ENCODE data around the gene ENTHD1. TPM values are rescaled to one million over a fixed set of nuclear protein-coding genes. Genes with fewer than 3 reads are reported as not detected.

Gene ENTHD1
- total RNA-seq, 1 experiment from 2014 or later: not detected

DNA sequence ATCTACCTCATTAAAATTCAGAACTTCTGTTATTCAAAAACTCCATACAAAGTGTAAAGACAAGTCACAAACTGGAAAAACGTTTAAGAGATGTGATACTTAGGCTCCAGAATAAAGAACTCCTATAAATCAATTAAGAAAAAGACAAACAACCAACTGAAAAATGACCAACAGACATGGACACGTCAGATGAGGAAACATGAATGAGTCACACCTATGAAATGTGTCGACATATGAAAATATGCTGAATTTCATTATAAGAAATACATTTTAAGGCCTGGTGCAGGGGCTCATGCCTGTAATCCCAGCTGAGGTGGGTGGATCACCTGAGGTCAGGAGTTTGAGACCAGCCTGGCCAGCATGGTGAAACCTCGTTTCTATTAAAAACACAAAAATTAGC, 78.7 kb downstream of the ENTHD1 start:
- H4K91ac ChIP-seq (ENCODE audit: insufficient read length, low read depth, low read length): no peak overlapping the region
- H3K4me1 ChIP-seq (ENCODE audit: insufficient read depth, low read length): no peaks in the 10 kb centered on the region
- no peak overlapping the region for H2BK15ac ChIP-seq (ENCODE audit: low read depth, low read length)
- H2BK20ac ChIP-seq (ENCODE audit: low read depth, low read length, poor library complexity, severe bottlenecking): no peak overlapping the region
- Mint-ChIP-seq H3K4me1 (no peaks in the 10 kb centered on the region), H3K36me3 (ENCODE audit: insufficient read depth in 1 of 3, low read depth in 3 of 3) (no peaks in the 10 kb centered on the region), H3K4me3 (no peak overlapping the region), H3K9me3 (no peaks in the 10 kb centered on the region), H3K27ac (no peak overlapping the region), H3K27me3 (ENCODE audit: low read depth) (peaks cover 9% of the 10 kb centered on the region)
- no peaks in the 10 kb centered on the region for H3K23me2 ChIP-seq (ENCODE audit: insufficient read length, low read depth, low read length, poor library complexity, severe bottlenecking)
- no peak overlapping the region for H4K5ac ChIP-seq (ENCODE audit: insufficient read length, low read depth, low read length)
- H3K9ac ChIP-seq (ENCODE audit: extremely low read depth, insufficient read length, low read length): no peak overlapping the region
- no peak overlapping the region for H3K56ac ChIP-seq (ENCODE audit: insufficient read length, low read depth, low read length)
- no peaks in the 10 kb centered on the region for H3K9me3 ChIP-seq (ENCODE audit: control insufficient read depth, low read depth, low read length)
- H3T11ph ChIP-seq (ENCODE audit: low read length): no peak overlapping the region
- H3K18ac ChIP-seq (ENCODE audit: insufficient read length, low read depth, low read length): no peak overlapping the region
- TF ChIP-seq, protein P1, sequence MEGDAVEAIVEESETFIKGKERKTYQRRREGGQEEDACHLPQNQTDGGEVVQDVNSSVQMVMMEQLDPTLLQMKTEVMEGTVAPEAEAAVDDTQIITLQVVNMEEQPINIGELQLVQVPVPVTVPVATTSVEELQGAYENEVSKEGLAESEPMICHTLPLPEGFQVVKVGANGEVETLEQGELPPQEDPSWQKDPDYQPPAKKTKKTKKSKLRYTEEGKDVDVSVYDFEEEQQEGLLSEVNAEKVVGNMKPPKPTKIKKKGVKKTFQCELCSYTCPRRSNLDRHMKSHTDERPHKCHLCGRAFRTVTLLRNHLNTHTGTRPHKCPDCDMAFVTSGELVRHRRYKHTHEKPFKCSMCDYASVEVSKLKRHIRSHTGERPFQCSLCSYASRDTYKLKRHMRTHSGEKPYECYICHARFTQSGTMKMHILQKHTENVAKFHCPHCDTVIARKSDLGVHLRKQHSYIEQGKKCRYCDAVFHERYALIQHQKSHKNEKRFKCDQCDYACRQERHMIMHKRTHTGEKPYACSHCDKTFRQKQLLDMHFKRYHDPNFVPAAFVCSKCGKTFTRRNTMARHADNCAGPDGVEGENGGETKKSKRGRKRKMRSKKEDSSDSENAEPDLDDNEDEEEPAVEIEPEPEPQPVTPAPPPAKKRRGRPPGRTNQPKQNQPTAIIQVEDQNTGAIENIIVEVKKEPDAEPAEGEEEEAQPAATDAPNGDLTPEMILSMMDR (conservative IDR thresholded peaks at IDR 0.05): no peak
- H2BK5ac ChIP-seq (ENCODE audit: insufficient read length, low read length): no peak overlapping the region
- no peak overlapping the region for H2BK120ac ChIP-seq (ENCODE audit: low read depth, low read length, poor library complexity, severe bottlenecking)
- no peak overlapping the region for H2AFZ ChIP-seq (ENCODE audit: low read length)
- H3K79me2 ChIP-seq (ENCODE audit: insufficient read depth, low read length): no peaks in the 10 kb centered on the region
- no peaks in the 10 kb centered on the region for H3K79me1 ChIP-seq (ENCODE audit: insufficient read depth, low read depth, low read length, poor library complexity, severe bottlenecking)
- no peak overlapping the region for H3K23ac ChIP-seq (ENCODE audit: insufficient read length, low read depth, low read length)
- H2AK5ac ChIP-seq (ENCODE audit: insufficient read length, low read length): no peak overlapping the region
- no peak overlapping the region for H3K4me2 ChIP-seq (ENCODE audit: insufficient read depth, insufficient read length, low read length)
- H3K27ac ChIP-seq (ENCODE audit: insufficient read length, low read depth, low read length): no peak overlapping the region
- WGBS (ENCODE audit: extremely low coverage, insufficient read length, low lambda C conversion rate): no CpG with 5 or more reads among the region's 4 CpGs
- DNase-seq: no peak
- H3K4ac ChIP-seq (ENCODE audit: low read depth, low read length): no peak overlapping the region
- no peaks in the 10 kb centered on the region for H3K27me3 ChIP-seq (ENCODE audit: insufficient read depth, low read length)
- H2BK12ac ChIP-seq (ENCODE audit: insufficient read length, low read depth, low read length): no peak overlapping the region
- no peak overlapping the region for H3K14ac ChIP-seq (ENCODE audit: insufficient read depth, low read length)
- H4K20me1 ChIP-seq (ENCODE audit: control insufficient read depth, insufficient read depth, insufficient read length): no peaks in the 10 kb centered on the region
- no peak overlapping the region for H4K8ac ChIP-seq (replicated peaks; ENCODE audit: insufficient read length, low read depth, low read length)
